Measurements from ENCODE around the gene OR9Q1.
"Not testable (repeated sequence)": the region's sequence is repeated elsewhere in the genome, so short reads cannot be mapped to it uniquely, and the experiment has no call there.

The OR9Q1 gene, protein sequence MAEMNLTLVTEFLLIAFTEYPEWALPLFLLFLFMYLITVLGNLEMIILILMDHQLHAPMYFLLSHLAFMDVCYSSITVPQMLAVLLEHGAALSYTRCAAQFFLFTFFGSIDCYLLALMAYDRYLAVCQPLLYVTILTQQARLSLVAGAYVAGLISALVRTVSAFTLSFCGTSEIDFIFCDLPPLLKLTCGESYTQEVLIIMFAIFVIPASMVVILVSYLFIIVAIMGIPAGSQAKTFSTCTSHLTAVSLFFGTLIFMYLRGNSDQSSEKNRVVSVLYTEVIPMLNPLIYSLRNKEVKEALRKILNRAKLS
- total RNA-seq, result 0 reads per million in 4 donors

- DNase-seq, result no peak
These were observed at the start of gene OR9Q1 for GRCh38 chr11:58023435-58023931. Gene OR9Q1 (plus strand): TSS chr11:58023881. CDS start chr11:58179445, 155,564 bp downstream.

DNA sequence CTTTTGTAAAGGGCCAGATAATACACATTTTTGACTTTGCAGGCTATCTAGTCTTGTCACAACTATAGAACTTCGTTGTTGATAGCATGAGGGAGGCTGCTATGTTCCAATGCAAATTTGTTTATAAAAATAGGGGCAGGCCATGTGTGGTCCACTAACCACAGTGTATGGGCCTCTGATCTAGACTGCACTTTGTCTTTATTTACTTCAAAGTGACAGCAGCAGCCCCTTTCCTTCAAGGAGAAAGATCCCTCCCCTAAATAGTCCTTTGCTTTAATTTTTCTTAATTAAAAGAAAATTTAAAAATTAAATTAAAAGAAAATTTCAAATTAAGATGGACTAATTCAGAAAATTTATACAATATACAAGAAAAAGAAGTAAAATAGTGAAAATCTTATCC, 49.5 kb upstream of the OR9Q1 start:
- DNase-seq, result no peak

DNA sequence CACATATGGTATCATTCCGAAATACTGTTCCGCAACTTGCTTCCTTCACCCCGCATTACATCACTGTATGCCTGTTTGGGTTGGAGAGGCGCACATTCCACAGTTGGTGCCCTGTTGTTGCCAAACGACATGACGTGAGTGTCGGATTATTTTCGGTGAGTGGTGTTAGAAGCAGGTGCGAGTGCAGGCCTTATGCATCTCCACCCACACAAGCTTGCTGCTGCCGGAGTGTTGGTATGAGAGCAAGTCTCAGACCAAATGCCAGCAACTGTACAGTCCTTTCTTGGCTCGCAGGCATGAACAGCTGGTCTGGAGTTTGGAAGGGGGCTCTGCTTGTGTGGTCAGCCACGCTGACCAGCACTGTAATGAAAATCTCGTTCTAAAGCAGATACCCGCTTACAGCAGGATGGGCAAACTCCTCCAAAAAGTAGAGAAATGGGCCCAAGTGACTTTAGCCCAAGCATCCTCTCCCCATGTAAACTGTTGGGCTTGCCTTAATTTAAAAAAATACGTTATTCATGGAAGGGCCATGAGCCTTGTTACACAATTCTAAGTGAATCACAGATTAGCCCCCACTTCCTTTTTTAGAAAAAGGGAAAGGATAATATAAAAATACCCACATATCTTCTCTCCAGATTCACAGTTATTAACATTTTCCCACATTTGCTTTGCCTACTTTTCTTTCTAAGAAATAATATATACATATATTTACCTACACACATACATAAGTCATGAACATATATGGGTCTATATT, 48.7 kb upstream of the OR9Q1 start:
- no peak for DNase-seq

DNA sequence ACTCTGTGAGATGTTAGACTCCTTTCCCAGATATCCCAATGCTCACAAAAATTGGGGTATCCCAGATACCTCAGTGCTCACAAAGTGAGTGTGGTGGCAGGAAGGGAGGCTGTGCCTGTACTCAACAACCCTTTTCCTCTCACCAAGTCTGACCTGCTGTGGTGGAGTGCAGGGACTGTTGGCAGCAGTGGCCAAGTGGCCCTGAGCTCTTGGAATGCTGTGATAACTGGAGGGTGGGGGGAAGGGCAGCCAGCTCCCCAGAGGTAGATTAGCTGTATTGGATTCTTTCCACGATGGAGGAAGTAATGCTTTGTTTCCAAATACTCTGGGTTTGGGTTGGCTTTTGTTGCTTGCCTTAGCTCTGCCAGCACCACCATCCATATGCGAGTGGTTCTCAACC, 46.0 kb upstream of the OR9Q1 start:
- DNase-seq, result no peak

- DNase-seq, result no peak
These were observed 44.8 kb upstream of the OR9Q1 start for GRCh38 chr11:57978686-57979531.

GRCh38 chr11:57979532-57980079, 44.1 kb upstream of the OR9Q1 start:
- DNase-seq, result no peak

- DNase-seq, result no peak
These were observed 43.5 kb upstream of the OR9Q1 start for GRCh38 chr11:57980201-57980600.

- no peak for DNase-seq
These were observed 42.1 kb upstream of the OR9Q1 start for GRCh38 chr11:57981536-57981935.

DNA sequence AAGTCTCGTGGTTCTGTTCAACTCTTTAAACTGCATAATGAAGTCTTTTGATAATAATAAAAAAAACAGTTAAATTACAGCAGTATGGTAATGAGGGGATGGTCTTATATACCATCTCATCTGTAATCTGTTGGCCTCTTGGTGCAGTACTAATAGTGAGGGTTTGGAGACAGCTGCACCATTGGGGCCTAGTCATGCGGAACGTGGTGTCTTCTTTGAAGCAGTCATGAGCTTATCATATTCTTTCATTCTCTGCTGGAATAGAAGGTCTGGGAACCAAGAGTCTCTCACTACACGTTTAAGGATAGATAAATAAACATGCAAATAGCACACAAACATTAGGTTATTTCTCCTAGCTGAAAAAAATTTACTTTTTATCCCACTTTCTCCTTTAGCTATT, 40.9 kb upstream of the OR9Q1 start:
- no peak for DNase-seq

GRCh38 chr11:57983191-57983590, 40.5 kb upstream of the OR9Q1 start:
- no peak for DNase-seq

GRCh38 chr11:57999523-57999922, 24.2 kb upstream of the OR9Q1 start:
- DNase-seq, result not testable (repeated sequence)

DNA sequence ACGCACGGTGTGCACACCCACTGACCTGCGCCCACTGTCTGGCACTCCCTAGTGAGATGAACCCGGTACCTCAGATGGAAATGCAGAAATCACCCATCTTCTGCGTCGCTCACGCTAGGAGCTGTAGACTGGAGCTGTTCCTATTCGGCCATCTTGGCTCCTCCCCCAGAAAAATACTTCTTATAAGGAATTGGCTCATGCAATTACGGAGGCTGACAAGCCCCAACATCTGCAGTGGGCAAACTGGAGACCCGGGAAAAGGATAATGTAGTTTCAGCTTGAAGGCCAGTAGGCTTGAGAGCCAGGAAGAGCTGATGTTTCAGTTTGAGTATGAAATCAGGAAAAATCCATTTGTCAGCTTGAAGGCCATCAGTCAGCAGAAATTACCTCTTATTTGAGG, 23.7 kb upstream of the OR9Q1 start:
- DNase-seq, result not testable (repeated sequence)

DNA sequence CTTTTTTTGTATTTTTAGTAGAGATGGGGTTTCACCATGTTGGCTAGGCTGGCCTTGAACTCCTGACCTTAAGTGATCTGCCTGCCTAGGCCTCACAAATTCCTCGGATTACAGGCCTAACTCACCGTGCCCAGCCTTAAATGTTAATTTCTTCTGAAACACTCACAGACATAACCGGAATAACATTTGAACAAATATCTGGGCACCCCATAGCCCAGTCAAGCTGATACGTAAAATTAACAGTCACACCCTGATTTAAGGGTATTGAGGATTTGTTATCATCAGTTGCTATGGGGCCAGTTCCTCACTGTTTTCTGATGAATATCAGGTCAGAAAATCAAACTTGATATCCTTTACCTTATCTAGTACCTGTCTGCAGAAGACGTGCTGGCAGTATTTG, 23.0 kb upstream of the OR9Q1 start:
- no peak for DNase-seq

GRCh38 chr11:58003036-58003435, 20.6 kb upstream of the OR9Q1 start:
- no peak for DNase-seq

- DNase-seq, result no peak
These were observed 20.1 kb upstream of the OR9Q1 start for GRCh38 chr11:58003591-58003990.

- no peak for DNase-seq
These were observed 19.0 kb upstream of the OR9Q1 start for GRCh38 chr11:58004664-58005063.

DNA sequence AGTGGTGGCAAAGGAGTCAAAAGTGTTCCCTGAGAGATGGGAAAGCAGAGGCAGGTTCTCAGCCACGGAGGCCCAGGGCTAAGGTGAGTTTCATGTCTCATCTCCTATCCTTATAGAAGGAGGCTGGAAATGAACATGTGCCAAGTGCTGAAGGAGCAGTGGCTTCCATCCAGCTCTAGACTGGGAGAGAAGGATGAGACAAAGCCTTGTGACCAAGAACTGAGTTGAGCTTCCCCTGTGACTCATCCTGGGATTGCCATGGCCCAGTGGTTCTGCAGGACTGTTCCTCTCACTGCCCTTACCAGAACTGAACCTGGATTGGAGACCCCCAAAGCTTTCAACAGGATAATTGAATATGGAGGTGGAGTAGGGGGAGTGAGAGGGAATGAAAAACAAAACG, 16.7 kb upstream of the OR9Q1 start:
- DNase-seq, result no peak

DNA sequence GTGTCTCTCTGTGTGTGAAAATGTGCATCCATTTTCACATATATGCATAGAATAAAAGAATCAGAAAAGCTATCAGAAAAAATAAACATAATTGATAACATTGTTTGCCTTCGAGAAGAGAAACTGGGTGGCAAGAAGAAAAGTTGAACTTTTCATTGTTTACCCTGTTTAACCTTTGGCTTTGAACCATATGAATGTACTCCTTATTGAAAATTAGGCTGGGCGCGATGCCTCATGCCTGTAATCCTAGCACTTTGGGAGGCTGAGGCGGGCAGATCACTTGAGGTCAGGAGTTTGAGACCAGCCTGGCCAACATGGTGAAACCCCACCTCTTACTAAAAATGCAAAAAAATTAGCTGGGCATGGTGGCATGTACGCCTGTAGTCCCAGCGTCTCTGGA, 11.9 kb upstream of the OR9Q1 start:
- no peak for DNase-seq

- DNase-seq, result no peak
These were observed 965 bp downstream of the OR9Q1 start for GRCh38 chr11:58024601-58025091.

DNA sequence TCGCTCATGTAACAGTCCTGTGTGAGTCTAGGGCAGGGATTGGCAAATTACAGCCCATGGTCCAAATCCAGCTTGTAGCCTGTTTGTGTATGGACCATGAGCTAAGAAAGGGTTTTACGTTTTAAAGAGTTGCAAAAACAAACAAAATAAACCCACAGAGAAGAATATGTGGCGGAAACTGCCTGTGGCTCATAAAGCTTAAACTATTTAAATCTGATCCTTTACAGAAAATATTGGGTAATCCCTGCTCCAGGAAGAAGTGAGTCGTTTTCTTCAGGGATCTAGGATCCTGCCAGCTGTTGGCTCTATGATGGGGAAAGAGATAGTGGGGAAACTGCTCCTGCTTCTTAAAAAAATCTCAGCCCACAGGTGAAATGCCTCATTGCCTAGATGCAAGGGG, 3.7 kb downstream of the OR9Q1 start:
- DNase-seq, result no peak

DNA sequence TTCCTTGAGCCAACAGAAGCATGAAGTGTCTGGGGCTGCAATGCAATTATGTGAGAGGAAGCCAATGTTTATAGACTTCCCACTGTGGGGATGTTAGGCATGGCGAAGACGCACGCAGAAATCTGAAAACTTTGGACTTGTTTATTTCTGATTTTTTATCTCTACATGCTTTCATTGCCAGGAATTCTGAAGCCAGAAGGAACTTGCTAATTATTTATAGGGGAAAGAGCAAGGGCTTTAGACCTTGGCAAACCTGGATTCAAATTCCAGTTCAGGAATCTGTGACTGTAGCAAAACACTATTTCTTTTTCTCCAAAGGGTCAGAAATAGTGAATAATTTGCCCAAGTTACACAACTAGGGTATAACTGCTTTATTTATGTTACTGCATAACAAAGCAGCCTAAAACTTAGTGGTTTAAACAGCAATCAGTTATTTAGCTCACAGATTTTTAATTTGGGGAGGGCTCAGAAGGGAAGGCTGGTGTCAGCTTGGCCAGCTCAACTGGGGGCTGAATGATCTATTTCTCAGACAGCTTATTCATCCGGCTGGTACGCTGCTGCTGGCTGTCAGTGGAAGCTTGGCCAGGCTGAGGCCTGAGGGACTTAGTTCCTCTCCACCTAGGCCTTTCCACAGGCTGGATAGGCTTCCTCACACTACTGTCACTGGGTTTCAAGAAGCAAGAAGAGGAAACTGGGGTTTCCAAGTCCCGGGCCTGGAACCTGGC, 5.2 kb downstream of the OR9Q1 start:
- DNase-seq, result no peak

DNA sequence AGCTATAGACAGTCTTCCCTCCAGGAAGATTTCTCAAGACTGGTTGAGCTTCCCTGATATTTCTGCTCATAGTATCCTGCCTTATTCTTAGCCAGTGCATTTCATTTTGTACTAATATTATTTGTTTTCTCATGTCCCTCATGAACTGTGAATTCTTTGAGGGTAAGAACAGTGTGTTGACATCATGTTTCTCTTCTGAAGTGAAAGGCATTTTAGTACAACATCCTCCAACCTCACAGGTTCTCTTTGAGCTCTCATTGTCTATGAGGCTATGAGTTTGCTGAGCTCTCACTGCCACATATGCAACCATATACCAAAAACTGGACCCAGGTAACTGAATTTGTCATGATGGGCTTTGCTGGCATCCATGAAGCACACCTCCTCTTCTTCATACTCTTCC, 7.0 kb downstream of the OR9Q1 start, which contains the start of gene OR6Q1:
OR6Q1 (plus strand) TSS at position 301 of the 400 bp plus-strand sequence; CDS start at position 301, 0 bp downstream.
- DNase-seq, result no peak

Data from T-helper 1 cell (primary cell).